Articular chondrocyte of knee joint (primary cell): ENCODE data around the gene ALPI. TPM values are rescaled to one million over a fixed set of nuclear protein-coding genes. Genes with fewer than 3 reads are reported as not detected.

Source experiments
- total RNA-seq: library from RNA; depleted of rRNA; stranded (reverse); fragments of >200 nt; gene quantifications from 2 replicates; pipeline ENCODE4 v1.2.3, GENCODE V29; 2012

The ALPI gene
- not detected in 2 replicates for total RNA-seq

GRCh38 chr2:232455426-232456255 lies at the start of gene ALPI:
Gene ALPI, plus strand, starts transcription at chr2:232456153. Its CDS starts 47 bp downstream, at chr2:232456200.

GRCh38 chr2:232406556-232407310 lies 49.2 kb upstream of the ALPI start, which contains the start of gene ALPG:
Gene ALPG, plus strand, starts transcription at chr2:232406844. Its CDS starts 51 bp downstream, at chr2:232406895.

GRCh38 chr2:232487385-232488096 lies 31.6 kb downstream of the ALPI start, which contains the start of gene ECEL1:
Gene ECEL1, minus strand, starts transcription at chr2:232487834. Its CDS starts 1,181 bp downstream, at chr2:232486653.

Other genes starting within 250 kb of the ALPI start
- gene ALPP, start 77.4 kb upstream of the ALPI start, total RNA-seq = not detected in 2 replicates
- gene ALPG, start 49.3 kb upstream of the ALPI start, total RNA-seq = not detected in 2 replicates
- not detected in 2 replicates for gene ECEL1, start 31.7 kb downstream of the ALPI start, total RNA-seq
- not detected in 2 replicates for gene PRSS56, start 64.2 kb downstream of the ALPI start, total RNA-seq
- gene CHRND, start 70.0 kb downstream of the ALPI start, total RNA-seq = not detected in 2 replicates
- not detected in 2 replicates for gene CHRNG, start 83.5 kb downstream of the ALPI start, total RNA-seq
- 5.7 and 6.9 TPM in 2 replicates for gene TIGD1, start 94.4 kb downstream of the ALPI start, total RNA-seq
- gene EIF4E2, start 94.5 kb downstream of the ALPI start, total RNA-seq = 99.6 and 115 TPM in 2 replicates
- 0.39 and 1.3 TPM in 2 replicates for gene EFHD1, start 177.5 kb downstream of the ALPI start, total RNA-seq
- gene GIGYF2, start 241.2 kb downstream of the ALPI start, total RNA-seq = 67.7 and 70.0 TPM in 2 replicates